SK-N-MC (cell line): ENCODE results near the gene VAV2.

ENCODE experiments used
- EZH2 ChIP-seq: fragments of 200-600 bp; sonication (generic); IDR thresholded peaks from one replicate; pipeline ENCODE4 v1.6.1; 2017; ENCODE audit warnings: antibody characterized with exemption
- POLR2AphosphoS5 ChIP-seq: IDR thresholded peaks from 2 replicates; pipeline ENCODE4 v1.6.1; 2012; ENCODE audit warnings: mild to moderate bottlenecking, low read depth, low read length, borderline replicate concordance

DNA sequence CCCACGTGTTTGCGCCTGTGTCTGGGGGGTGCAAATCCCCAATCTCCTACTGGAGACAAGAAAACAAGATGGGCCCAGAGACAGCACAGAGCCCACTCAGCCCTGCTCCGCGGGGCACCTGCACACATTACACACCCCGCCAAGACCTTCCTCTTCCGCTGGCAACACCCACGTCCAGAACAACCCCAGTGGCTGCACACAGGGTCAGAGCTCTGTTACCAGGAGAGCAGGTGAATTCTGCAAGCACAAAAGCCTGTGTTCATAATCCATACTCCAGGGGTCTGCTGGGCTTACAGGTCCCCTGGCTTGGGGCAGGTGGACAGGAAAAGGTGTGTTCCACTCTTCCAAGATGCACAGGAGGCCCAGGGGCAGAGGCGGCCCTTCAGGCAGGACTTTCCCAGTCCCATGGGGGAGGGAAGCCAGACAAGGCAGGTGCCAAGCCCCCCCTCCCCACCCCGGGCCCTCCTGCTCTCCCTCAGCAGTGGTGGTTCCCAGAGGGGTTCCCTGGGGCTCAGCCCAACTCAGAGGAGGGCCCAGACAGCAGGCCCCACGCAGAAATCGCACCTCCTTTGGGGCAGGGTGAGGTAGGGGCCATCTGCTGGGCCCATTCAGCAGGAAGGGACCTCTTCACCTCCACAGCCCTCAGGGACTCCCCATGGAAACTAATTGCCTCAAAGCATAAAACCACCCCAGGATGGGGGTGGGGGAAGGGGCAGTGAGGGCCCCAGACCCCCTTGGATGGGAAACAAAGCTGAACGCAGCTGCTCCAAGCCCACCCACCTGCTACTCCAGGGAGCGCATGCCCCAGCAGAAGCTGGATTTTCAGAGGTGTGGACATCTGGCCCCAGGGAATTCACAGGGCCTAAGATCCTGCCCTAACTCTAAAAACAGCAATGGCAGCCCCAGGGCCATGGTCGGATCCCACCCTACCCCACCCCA, 105.3 kb downstream of the VAV2 start:
- TF ChIP-seq POLR2AphosphoS5 (no peak), EZH2 (no peak)
